SK-N-SH treated with all-trans-retinoic acid at 6 μM for 48 hours (cell line): ENCODE results near the gene POLR1D.

ENCODE experiments used
- ATAC-seq: fragments of 200-7000 bp; cut with Tn5 transposase; 3 replicates; pipeline ENCODE4 v1.9.1; 2020; ENCODE audit warnings: mild to moderate bottlenecking, moderate library complexity
- ARNTL ChIP-seq: fragments of 450-650 bp; formaldehyde crosslinking; IDR thresholded peaks from 2 replicates; pipeline ENCODE4 v1.5.0; 2020; ENCODE audit warnings: low read depth, mild to moderate bottlenecking, moderate library complexity, borderline replicate concordance
- BACH2 ChIP-seq: fragments of 250-450 bp; sonication (Bioruptor Pico); IDR thresholded peaks from 2 replicates; pipeline ENCODE4 v1.9.0; 2021; ENCODE audit warnings: mild to moderate bottlenecking, borderline replicate concordance
- CSDC2 ChIP-seq: fragments of 250-450 bp; sonication (Bioruptor Pico); IDR thresholded peaks from 2 replicates; pipeline ENCODE4 v1.5.0; 2020; ENCODE audit warnings: mild to moderate bottlenecking, moderate library complexity
- ESRRG ChIP-seq: fragments of 250-450 bp; sonication (Bioruptor Pico); IDR thresholded peaks from 2 replicates; pipeline ENCODE4 v1.6.1; 2021; ENCODE audit warnings: mild to moderate bottlenecking
- GLIS3 ChIP-seq: fragments of 250-450 bp; sonication (Bioruptor Pico); IDR thresholded peaks from 2 replicates; pipeline ENCODE4 v1.5.0; 2020; ENCODE audit warnings: mild to moderate bottlenecking, moderate library complexity
- ISL1 ChIP-seq: fragments of 250-450 bp; sonication (Bioruptor Pico); IDR thresholded peaks from 2 replicates; pipeline ENCODE4 v2.1.2; 2022; ENCODE audit warnings: mild to moderate bottlenecking, moderate library complexity
- OSR1 ChIP-seq: fragments of 250-450 bp; sonication (Bioruptor Pico); IDR thresholded peaks from 2 replicates; pipeline ENCODE4 v1.8.0; 2022; ENCODE audit warnings: moderate library complexity, mild to moderate bottlenecking, inconsistent platforms
- PPARA ChIP-seq: fragments of 250-450 bp; sonication (Bioruptor Pico); IDR thresholded peaks from 2 replicates; pipeline ENCODE4 v1.5.0; 2020; ENCODE audit warnings: mild to moderate bottlenecking, borderline replicate concordance
- RARB ChIP-seq: fragments of 250-450 bp; sonication (Bioruptor Pico); IDR thresholded peaks from 2 replicates; pipeline ENCODE4 v1.8.0; 2021; ENCODE audit warnings: mild to moderate bottlenecking, moderate library complexity
- TCF4 ChIP-seq: fragments of 250-450 bp; sonication (Bioruptor Pico); IDR thresholded peaks from 2 replicates; pipeline ENCODE4 v1.8.0; 2021; ENCODE audit warnings: mild to moderate bottlenecking, moderate library complexity, borderline replicate concordance
- ZFP3 ChIP-seq: fragments of 250-450 bp; sonication (Bioruptor Pico); IDR thresholded peaks from 2 replicates; pipeline ENCODE4 v1.5.0; 2020; ENCODE audit warnings: mild to moderate bottlenecking, moderate library complexity
- ZFP30 ChIP-seq: fragments of 450-650 bp; formaldehyde crosslinking; IDR thresholded peaks from 2 replicates; pipeline ENCODE4 v1.5.0; 2022; ENCODE audit warnings: mild to moderate bottlenecking, moderate library complexity
- ZNF565 ChIP-seq: fragments of 450-650 bp; formaldehyde crosslinking; conservative IDR thresholded peaks from 2 replicates; pipeline ENCODE4 v1.5.0; 2020; ENCODE audit warnings: low read depth, mild to moderate bottlenecking, moderate library complexity
- ZNF70 ChIP-seq: fragments of 450-650 bp; formaldehyde crosslinking; IDR thresholded peaks from 2 replicates; pipeline ENCODE4 v1.5.0; 2020; ENCODE audit warnings: mild to moderate bottlenecking, moderate library complexity
- ZNF8 ChIP-seq: fragments of 450-650 bp; formaldehyde crosslinking; IDR thresholded peaks from 2 replicates; pipeline ENCODE4 v1.5.0; 2020; ENCODE audit warnings: mild to moderate bottlenecking, moderate library complexity
- TF ChIP-seq, protein P1 (sequence below): fragments of 250-450 bp; sonication (Bioruptor Pico); IDR thresholded peaks from 2 replicates; pipeline ENCODE4 v1.5.1; 2020; ENCODE audit warnings: low read depth, mild to moderate bottlenecking, moderate library complexity
- TF ChIP-seq, protein P2 (sequence below): fragments of 250-450 bp; sonication (Bioruptor Pico); IDR thresholded peaks from 2 replicates; pipeline ENCODE4 v1.5.1; 2021; ENCODE audit warnings: mild to moderate bottlenecking, moderate library complexity
- TF ChIP-seq, protein P3 (sequence below): fragments of 250-450 bp; sonication (Bioruptor Pico); IDR thresholded peaks from 2 replicates; pipeline ENCODE4 v1.8.0; 2021; ENCODE audit warnings: low read depth, mild to moderate bottlenecking, moderate library complexity, borderline replicate concordance
- TF ChIP-seq, protein P4 (sequence below): fragments of 250-450 bp; sonication (Bioruptor Pico); IDR thresholded peaks from 2 replicates; pipeline ENCODE4 v1.5.0; 2020; ENCODE audit warnings: mild to moderate bottlenecking, moderate library complexity

Gene POLR1D

DNA sequence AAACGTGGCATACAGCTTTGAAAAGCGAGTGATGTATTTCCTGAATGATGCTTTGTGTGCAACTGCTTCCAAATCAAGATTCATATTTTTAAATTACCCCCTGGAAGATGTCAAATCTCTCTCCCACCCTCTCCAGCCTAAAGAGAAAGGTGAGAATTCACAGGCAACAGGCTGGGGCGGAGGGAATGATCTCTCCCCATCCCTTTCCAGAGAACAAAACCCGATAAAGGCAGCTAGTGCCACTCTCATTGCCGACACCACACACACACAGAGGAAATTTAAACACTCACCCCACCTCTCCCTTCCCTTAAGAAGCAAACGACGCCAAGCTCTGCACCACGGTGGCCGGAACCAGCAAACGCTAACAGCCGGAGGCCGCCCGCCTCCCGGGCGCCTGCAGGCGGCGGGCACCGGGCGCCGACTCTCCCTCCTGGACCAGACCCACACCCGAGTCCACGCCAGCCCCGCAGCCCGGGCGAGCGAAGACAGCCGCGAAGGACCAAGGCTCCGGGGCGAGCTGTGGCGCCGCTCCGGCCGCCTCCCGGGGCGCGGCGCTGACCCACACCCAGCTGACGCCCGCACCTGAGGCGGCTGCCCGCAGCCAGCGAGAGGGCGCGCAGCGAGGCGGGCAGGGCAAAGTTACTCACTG, 1.8 kb upstream of the POLR1D start:
- no peak for TF ChIP-seq ZNF565
- no peak for TF ChIP-seq ZFP30 (CRISPR knock-in tag)
- TF ChIP-seq, protein P1, sequence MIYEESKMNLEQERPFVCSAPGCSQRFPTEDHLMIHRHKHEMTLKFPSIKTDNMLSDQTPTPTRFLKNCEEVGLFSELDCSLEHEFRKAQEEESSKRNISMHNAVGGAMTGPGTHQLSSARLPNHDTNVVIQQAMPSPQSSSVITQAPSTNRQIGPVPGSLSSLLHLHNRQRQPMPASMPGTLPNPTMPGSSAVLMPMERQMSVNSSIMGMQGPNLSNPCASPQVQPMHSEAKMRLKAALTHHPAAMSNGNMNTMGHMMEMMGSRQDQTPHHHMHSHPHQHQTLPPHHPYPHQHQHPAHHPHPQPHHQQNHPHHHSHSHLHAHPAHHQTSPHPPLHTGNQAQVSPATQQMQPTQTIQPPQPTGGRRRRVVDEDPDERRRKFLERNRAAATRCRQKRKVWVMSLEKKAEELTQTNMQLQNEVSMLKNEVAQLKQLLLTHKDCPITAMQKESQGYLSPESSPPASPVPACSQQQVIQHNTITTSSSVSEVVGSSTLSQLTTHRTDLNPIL (CRISPR knock-in tag) = no peak
- no peak for TF ChIP-seq BACH2
- TF ChIP-seq ZNF70 (CRISPR knock-in tag) = no peak
- TF ChIP-seq OSR1 (CRISPR knock-in tag) = no peak
- TF ChIP-seq RARB (CRISPR knock-in tag) = no peak
- no peak for TF ChIP-seq CSDC2
- TF ChIP-seq ISL1 (CRISPR knock-in tag) = no peak
- TF ChIP-seq, protein P2, sequence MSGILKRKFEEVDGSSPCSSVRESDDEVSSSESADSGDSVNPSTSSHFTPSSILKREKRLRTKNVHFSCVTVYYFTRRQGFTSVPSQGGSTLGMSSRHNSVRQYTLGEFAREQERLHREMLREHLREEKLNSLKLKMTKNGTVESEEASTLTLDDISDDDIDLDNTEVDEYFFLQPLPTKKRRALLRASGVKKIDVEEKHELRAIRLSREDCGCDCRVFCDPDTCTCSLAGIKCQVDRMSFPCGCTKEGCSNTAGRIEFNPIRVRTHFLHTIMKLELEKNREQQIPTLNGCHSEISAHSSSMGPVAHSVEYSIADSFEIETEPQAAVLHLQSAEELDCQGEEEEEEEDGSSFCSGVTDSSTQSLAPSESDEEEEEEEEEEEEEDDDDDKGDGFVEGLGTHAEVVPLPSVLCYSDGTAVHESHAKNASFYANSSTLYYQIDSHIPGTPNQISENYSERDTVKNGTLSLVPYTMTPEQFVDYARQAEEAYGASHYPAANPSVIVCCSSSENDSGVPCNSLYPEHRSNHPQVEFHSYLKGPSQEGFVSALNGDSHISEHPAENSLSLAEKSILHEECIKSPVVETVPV (CRISPR knock-in tag) = no peak
- TF ChIP-seq ESRRG (CRISPR knock-in tag) = no peak
- no peak for TF ChIP-seq ZNF8 (CRISPR knock-in tag)
- TF ChIP-seq PPARA (CRISPR knock-in tag) = no peak
- TF ChIP-seq ARNTL (CRISPR knock-in tag) = no peak
- no peak for TF ChIP-seq TCF4 (CRISPR knock-in tag)
- TF ChIP-seq, protein P3, sequence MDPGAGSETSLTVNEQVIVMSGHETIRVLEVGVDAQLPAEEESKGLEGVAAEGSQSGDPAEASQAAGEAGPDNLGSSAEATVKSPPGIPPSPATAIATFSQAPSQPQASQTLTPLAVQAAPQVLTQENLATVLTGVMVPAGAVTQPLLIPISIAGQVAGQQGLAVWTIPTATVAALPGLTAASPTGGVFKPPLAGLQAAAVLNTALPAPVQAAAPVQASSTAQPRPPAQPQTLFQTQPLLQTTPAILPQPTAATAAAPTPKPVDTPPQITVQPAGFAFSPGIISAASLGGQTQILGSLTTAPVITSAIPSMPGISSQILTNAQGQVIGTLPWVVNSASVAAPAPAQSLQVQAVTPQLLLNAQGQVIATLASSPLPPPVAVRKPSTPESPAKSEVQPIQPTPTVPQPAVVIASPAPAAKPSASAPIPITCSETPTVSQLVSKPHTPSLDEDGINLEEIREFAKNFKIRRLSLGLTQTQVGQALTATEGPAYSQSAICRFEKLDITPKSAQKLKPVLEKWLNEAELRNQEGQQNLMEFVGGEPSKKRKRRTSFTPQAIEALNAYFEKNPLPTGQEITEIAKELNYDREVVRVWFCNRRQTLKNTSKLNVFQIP (CRISPR knock-in tag) = no peak
- ATAC-seq = peak; percentile 37

DNA sequence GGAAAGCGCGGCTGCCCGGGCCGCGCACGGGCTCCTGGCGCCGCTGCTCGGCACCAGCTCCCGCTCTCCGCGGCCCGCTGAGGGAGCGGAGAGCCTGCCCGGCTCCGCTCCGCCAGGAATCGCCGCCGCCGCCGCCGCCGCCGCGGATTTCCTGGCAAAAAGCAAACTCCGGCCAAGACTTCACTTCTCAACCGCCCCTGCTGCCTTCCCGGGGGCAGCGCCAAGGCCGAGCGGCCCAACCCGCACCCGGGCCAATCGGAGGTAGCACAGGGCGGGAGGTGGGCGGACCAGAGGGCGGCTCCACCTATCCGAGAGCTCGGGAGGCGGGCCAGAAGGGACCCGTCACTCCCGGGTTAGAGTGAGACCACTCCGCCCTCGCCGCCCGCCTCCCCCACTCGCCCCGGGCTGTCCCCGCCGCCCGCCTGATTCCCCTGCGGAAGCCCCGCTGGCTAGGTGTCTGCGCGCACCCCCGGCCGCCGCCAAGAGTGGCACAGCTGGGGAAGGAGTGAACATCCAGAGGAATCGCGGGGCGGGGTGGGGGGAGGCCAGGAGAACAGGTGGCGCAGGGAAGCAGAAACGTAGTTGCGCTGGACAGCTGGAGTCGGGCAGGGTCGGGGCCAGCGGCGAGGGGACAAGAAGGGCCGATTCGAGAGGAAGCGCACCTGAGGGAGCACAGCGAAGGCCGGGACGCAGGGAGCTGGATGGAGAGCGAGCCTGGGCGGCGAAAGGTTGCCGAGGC, 1.1 kb upstream of the POLR1D start, which contains the start of gene LNX2:
Gene LNX2 (minus strand): TSS at position 153 of the 739 bp plus-strand sequence. CDS start 38,826 bp downstream, outside the sequence.
- no peak for TF ChIP-seq OSR1 (CRISPR knock-in tag)
- TF ChIP-seq, protein P4, sequence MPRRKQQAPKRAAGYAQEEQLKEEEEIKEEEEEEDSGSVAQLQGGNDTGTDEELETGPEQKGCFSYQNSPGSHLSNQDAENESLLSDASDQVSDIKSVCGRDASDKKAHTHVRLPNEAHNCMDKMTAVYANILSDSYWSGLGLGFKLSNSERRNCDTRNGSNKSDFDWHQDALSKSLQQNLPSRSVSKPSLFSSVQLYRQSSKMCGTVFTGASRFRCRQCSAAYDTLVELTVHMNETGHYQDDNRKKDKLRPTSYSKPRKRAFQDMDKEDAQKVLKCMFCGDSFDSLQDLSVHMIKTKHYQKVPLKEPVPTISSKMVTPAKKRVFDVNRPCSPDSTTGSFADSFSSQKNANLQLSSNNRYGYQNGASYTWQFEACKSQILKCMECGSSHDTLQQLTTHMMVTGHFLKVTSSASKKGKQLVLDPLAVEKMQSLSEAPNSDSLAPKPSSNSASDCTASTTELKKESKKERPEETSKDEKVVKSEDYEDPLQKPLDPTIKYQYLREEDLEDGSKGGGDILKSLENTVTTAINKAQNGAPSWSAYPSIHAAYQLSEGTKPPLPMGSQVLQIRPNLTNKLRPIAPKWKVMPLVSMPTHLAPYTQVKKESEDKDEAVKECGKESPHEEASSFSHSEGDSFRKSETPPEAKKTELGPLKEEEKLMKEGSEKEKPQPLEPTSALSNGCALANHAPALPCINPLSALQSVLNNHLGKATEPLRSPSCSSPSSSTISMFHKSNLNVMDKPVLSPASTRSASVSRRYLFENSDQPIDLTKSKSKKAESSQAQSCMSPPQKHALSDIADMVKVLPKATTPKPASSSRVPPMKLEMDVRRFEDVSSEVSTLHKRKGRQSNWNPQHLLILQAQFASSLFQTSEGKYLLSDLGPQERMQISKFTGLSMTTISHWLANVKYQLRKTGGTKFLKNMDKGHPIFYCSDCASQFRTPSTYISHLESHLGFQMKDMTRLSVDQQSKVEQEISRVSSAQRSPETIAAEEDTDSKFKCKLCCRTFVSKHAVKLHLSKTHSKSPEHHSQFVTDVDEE = no peak
- TF ChIP-seq ZNF70 (CRISPR knock-in tag) = no peak
- TF ChIP-seq ZFP3 (CRISPR knock-in tag) = no peak
- no peak for TF ChIP-seq GLIS3 (CRISPR knock-in tag)
- no peak for TF ChIP-seq ISL1 (CRISPR knock-in tag)
- TF ChIP-seq, protein P2 (CRISPR knock-in tag) = no peak
- TF ChIP-seq, protein P3 (CRISPR knock-in tag) = no peak
- TF ChIP-seq PPARA (CRISPR knock-in tag) = no peak
- TF ChIP-seq, protein P1 (CRISPR knock-in tag) = no peak
- TF ChIP-seq, all 23 proteins: peak for 0
- peak; percentile 95 for ATAC-seq
